Measurements from ENCODE around the gene DPP6. TPM values are rescaled to one million over a fixed set of nuclear protein-coding genes. Genes with fewer than 3 reads are reported as not detected.

Gene DPP6
- total RNA-seq, 1 experiment from 2014 or later, result not detected

- ChIA-PET CTCF (no interaction called here), POLR2A (ENCODE audit: unreplicated experiment) (no interaction called here)
- intact Hi-C loops (cut with micrococcal nuclease), result no loop called here
- no peaks in the 10 kb centered on the region for H3K9me2 ChIP-seq (replicated peaks; ENCODE audit: low read length)
- no peaks in the 10 kb centered on the region for H3K9me3 ChIP-seq (ENCODE audit: low read length)
- H3K27ac ChIP-seq (ENCODE audit: low read length), result no peak overlapping the region
- TF ChIP-seq EZH2 (IDR thresholded peaks at IDR 0.05; ENCODE audit: low read length, unreplicated experiment) (no peak), CTCF (conservative IDR thresholded peaks at IDR 0.05; ENCODE audit: low read depth, low read length) (no peak), EZH2phosphoT487 (IDR thresholded peaks at IDR 0.05; ENCODE audit: borderline replicate concordance, low read length) (no peak)
- no peak for DNase-seq
- no peaks in the 10 kb centered on the region for H3K27me3 ChIP-seq (ENCODE audit: low read length)
- no peaks in the 10 kb centered on the region for H3K4me1 ChIP-seq (ENCODE audit: insufficient read depth, low read length)
- no peak overlapping the region for H2AFZ ChIP-seq (ENCODE audit: low read length)
- BruUV-seq (replicated peaks), result no TSS peak
- no peaks in the 10 kb centered on the region for H4K20me1 ChIP-seq (ENCODE audit: low read length)
- no peaks in the 10 kb centered on the region for H3F3A ChIP-seq (ENCODE audit: low read length, unreplicated experiment)
- no peak overlapping the region for H3K4me3 ChIP-seq (ENCODE audit: low read length)
- H3K9ac ChIP-seq (ENCODE audit: low read length), result no peak overlapping the region
- no peaks in the 10 kb centered on the region for H3K36me3 ChIP-seq (ENCODE audit: low read depth, low read length)
- no peak for ATAC-seq
- no peak overlapping the region for H3K4me2 ChIP-seq (ENCODE audit: low read length)
- no peaks in the 10 kb centered on the region for H3K79me2 ChIP-seq (ENCODE audit: low read length)
These were observed 445.6 kb downstream of the DPP6 start for GRCh38 chr7:154497751-154498150.

DNA sequence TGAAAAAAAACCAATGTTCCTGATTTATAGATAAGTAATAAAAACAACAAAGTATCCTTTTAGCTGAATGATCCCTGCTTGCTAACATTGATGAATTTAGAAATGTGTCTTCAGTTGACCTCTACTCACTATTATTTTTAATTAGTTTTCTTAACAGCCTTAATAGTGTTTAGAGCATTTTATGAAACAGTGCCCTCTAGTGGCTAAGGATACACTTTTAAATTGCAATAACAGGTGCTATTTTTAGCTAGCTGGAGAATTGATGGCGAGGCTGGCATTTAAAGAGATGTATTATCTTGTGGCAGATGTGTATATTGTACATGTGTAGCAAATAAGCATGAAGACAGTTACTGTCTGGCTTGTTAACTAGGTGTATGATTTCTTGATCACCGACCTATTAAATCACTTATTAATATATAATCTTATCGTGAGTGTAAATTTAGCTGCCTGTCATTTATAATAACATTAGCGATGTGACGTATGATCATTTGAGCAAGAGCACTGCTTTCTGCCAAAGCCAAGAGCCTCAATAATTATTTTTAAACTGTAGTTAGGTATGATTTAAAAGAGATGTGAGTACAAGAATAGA lies 451.9 kb downstream of the DPP6 start:
- no peak overlapping the region for H3K4me3 ChIP-seq (ENCODE audit: low read length)
- BruUV-seq (replicated peaks), result no TSS peak
- no peaks in the 10 kb centered on the region for H3K27me3 ChIP-seq (ENCODE audit: low read length)
- no peaks in the 10 kb centered on the region for H3K9me3 ChIP-seq (ENCODE audit: low read length)
- H3K36me3 ChIP-seq (ENCODE audit: low read depth, low read length), result no peaks in the 10 kb centered on the region
- H3K79me2 ChIP-seq (ENCODE audit: low read length), result no peaks in the 10 kb centered on the region
- POLR2A ChIA-PET (ENCODE audit: unreplicated experiment), result no interaction called here
- H3K4me2 ChIP-seq (ENCODE audit: low read length), result no peak overlapping the region
- CTCF ChIA-PET, result interaction anchor here (0.6 kb wide), 1 partner anchor 716 kb away, joined by 3 read pairs; no protein-coding TSS in a partner anchor
- no peak overlapping the region for H2AFZ ChIP-seq (ENCODE audit: low read length)
- intact Hi-C loops (cut with micrococcal nuclease), result loop anchor here (5.0 to 10.0 kb wide), 2 partner anchors 429 to 1612 kb away; no protein-coding TSS in a partner anchor
- H3K9ac ChIP-seq (ENCODE audit: low read length), result no peak overlapping the region
- ATAC-seq (no peak), DNase-seq (peak; percentile 53)
- no peaks in the 10 kb centered on the region for H3K9me2 ChIP-seq (replicated peaks; ENCODE audit: low read length)
- H3K4me1 ChIP-seq (ENCODE audit: insufficient read depth, low read length), result no peaks in the 10 kb centered on the region
- H3F3A ChIP-seq (ENCODE audit: low read length, unreplicated experiment), result no peaks in the 10 kb centered on the region
- H4K20me1 ChIP-seq (ENCODE audit: low read length), result no peaks in the 10 kb centered on the region
- TF ChIP-seq EZH2phosphoT487 (IDR thresholded peaks at IDR 0.05; ENCODE audit: borderline replicate concordance, low read length) (no peak), CTCF (conservative IDR thresholded peaks at IDR 0.05; ENCODE audit: low read depth, low read length) (peak; percentile 61)
- no peak overlapping the region for H3K27ac ChIP-seq (ENCODE audit: low read length)

DNA sequence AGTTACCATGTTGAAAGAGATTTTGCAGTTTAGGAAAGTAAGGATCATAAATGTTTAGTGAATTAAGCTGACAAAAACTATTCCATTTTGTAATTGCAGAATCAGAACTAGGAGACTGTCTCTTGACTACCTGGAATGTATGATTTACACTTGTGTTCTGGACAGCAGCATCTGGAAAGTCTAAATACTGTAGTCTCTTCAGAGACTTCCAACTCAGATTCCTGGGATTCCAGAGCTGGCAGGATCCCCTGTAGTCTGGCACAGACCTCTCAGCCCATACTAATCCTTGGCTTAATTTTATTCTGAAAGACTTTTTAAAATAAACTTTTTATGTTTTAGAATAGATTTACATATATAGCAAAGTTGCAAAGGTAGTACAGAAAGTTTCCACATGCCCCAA lies 452.7 kb downstream of the DPP6 start:
- no peak for DNase-seq
- no peak overlapping the region for H3K27ac ChIP-seq (ENCODE audit: low read length)
- no TSS peak for BruUV-seq (replicated peaks)
- no peaks in the 10 kb centered on the region for H3K36me3 ChIP-seq (ENCODE audit: low read depth, low read length)
- H3F3A ChIP-seq (ENCODE audit: low read length, unreplicated experiment), result no peaks in the 10 kb centered on the region
- H3K79me2 ChIP-seq (ENCODE audit: low read length), result no peaks in the 10 kb centered on the region
- no peaks in the 10 kb centered on the region for H4K20me1 ChIP-seq (ENCODE audit: low read length)
- no peak overlapping the region for H3K4me3 ChIP-seq (ENCODE audit: low read length)
- ATAC-seq, result no peak
- no peak for TF ChIP-seq CTCF (conservative IDR thresholded peaks at IDR 0.05; ENCODE audit: low read depth, low read length)
- TF ChIP-seq EZH2phosphoT487 (IDR thresholded peaks at IDR 0.05; ENCODE audit: borderline replicate concordance, low read length), result no peak
- TF ChIP-seq EZH2 (IDR thresholded peaks at IDR 0.05; ENCODE audit: low read length, unreplicated experiment), result no peak
- intact Hi-C loops (cut with micrococcal nuclease), result loop anchor here (5.0 to 10.0 kb wide), 2 partner anchors 430 to 1613 kb away; no protein-coding TSS in a partner anchor
- no peaks in the 10 kb centered on the region for H3K9me2 ChIP-seq (replicated peaks; ENCODE audit: low read length)
- no peaks in the 10 kb centered on the region for H3K4me1 ChIP-seq (ENCODE audit: insufficient read depth, low read length)
- ChIA-PET POLR2A (ENCODE audit: unreplicated experiment) (no interaction called here), CTCF (no interaction called here)
- H3K27me3 ChIP-seq (ENCODE audit: low read length), result no peaks in the 10 kb centered on the region
- H3K4me2 ChIP-seq (ENCODE audit: low read length), result no peak overlapping the region
- H3K9ac ChIP-seq (ENCODE audit: low read length), result no peak overlapping the region
- no peaks in the 10 kb centered on the region for H3K9me3 ChIP-seq (ENCODE audit: low read length)
- H2AFZ ChIP-seq (ENCODE audit: low read length), result no peak overlapping the region
